Activated naive CD8-positive, alpha-beta T cell treated with anti-CD3 and anti-CD28 coated beads, Interleukin-2, amount 10 ng/mL, durations not matched to agents 7 days and 5 days (primary cell): Measurements from ENCODE around the gene KRT80. TPM values are rescaled to one million over a fixed set of nuclear protein-coding genes. Genes with fewer than 3 reads are reported as not detected.
A peak's percentile ranks its signal among the peaks of the same experiment; 100 is the strongest.
"Not testable (repeated sequence)": the region's sequence is repeated elsewhere in the genome, so short reads cannot be mapped to it uniquely, and the experiment has no call there.

ENCODE experiments used
- ATAC-seq: fragments of 150-1000 bp; cut with Tn5 transposase; one replicate; pipeline ENCODE4 v1.10.0; 2021; ENCODE audit warnings: low read depth, moderate library complexity
- POLR2A ChIA-PET: fragments of 350-600 bp; sonication (Branson Sonifier 250); formaldehyde crosslinking; loops from one replicate; lab custom pipeline; 2021; ENCODE audit warnings: antibody characterized with exemption; lab: Charles Lee
- DNase-seq: peaks from one replicate; pipeline ENCODE4 v3.0.0; 2021
- H3K27ac Mint-ChIP-seq: one replicate; pipeline ENCODE4 v1.8.0; 2022; ENCODE audit warnings: mild to moderate bottlenecking, mixed read lengths
- H3K27me3 Mint-ChIP-seq: one replicate; pipeline ENCODE4 v1.8.0; 2022; ENCODE audit warnings: mild to moderate bottlenecking, moderate library complexity, mixed read lengths
- H3K36me3 Mint-ChIP-seq: one replicate; pipeline ENCODE4 v1.8.0; 2021; ENCODE audit warnings: mild to moderate bottlenecking, mixed read lengths
- H3K4me1 Mint-ChIP-seq: one replicate; pipeline ENCODE4 v1.8.0; 2021; ENCODE audit warnings: mixed read lengths
- H3K4me3 Mint-ChIP-seq: one replicate; pipeline ENCODE4 v1.8.0; 2022; ENCODE audit warnings: mild to moderate bottlenecking, moderate library complexity, mixed read lengths
- H3K9me3 Mint-ChIP-seq: one replicate; pipeline ENCODE4 v1.8.0; 2021; ENCODE audit warnings: mixed read lengths
- total RNA-seq, 2 experiments: library from RNA; stranded (reverse); gene quantifications; one replicate each; pipeline ENCODE4 v1.2.3, GENCODE V29; 2021

KRT80 gene
- not detected for total RNA-seq

DNA sequence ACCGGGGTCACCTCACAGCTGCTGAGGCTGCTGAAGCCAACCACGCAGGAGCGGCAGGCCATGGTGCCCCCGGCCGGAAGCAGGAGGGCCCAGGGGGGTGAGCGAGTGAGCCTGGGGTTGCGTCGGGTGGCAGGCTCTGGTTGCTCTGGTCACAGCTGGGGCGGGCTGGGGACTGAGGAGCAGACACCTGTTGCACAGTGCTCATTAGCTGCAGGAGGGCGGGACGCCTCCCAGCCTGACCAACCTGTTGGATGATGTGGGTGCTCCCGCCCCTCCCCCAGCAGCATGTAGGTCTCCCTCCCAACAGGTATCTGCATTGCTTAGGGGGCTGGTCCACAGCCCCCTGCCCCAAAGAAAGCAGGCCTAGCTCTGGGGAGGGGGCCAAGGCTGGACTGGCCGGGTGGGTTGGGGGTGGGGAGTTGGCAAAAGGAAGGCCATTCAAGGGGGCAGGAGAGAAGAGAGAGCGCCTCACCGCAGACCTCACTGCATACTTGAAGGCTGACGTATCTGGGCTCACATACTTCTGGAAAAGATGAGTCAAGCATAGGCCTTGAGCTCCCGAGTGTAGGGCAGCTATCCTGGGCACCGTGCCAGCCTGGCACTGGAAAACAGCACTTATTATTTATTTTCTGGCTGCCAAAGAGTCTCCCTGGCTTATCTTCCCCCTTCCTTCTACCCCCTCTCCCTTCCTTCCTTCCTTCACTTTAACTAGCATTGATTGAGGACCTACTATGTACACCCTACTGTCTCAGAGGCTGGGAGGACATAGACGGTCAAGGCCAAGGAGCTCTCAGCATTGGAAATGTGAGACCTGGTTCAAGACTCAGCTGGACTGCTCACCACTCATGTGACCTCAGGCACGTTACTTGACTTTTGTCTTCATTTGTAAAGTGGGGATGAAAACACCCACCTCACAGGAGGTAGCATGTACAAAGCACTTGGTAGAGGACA is at the start of gene KRT80:
Gene KRT80, minus strand, starts transcription at position 174 of the 951 bp plus-strand sequence. Its CDS starts 112 bp downstream, at position 62.
- H3K27me3 Mint-ChIP-seq, result peaks cover 11% of the 10 kb centered on the region
- POLR2A ChIA-PET, result interaction anchor here (0.5 to 0.6 kb wide), 2 partner anchors 69 to 160 kb away, joined by 3 to 4 read pairs; no protein-coding TSS in a partner anchor
- H3K9me3 Mint-ChIP-seq, result no peaks in the 10 kb centered on the region
- no peaks in the 10 kb centered on the region for H3K4me1 Mint-ChIP-seq
- no peak for DNase-seq
- no peak within 1 kb of the TSS for H3K4me3 Mint-ChIP-seq
- ATAC-seq, result peak; percentile 9
- H3K36me3 Mint-ChIP-seq, result no peaks in the 10 kb centered on the region
- no peak within 1 kb of the TSS for H3K27ac Mint-ChIP-seq

GRCh38 chr12:52241205-52241842 is 49.5 kb upstream of the KRT80 start:
- ATAC-seq (no peak), DNase-seq (no peak)
- POLR2A ChIA-PET, result interaction anchor here (1.0 kb wide), 1 partner anchor 11 kb away, joined by 4 read pairs; no protein-coding TSS in a partner anchor
- Mint-ChIP-seq H3K36me3 (no peaks in the 10 kb centered on the region), H3K9me3 (no peaks in the 10 kb centered on the region), H3K27me3 (peaks cover 13% of the 10 kb centered on the region), H3K4me3 (no peak overlapping the region), H3K4me1 (peaks cover 35% of the 10 kb centered on the region), H3K27ac (no peak overlapping the region)

GRCh38 chr12:52240247-52240646 is 48.4 kb upstream of the KRT80 start:
- ATAC-seq, DNase-seq, H3K9me3 Mint-ChIP-seq, H3K4me3 Mint-ChIP-seq, H3K36me3 Mint-ChIP-seq, POLR2A ChIA-PET, H3K27ac Mint-ChIP-seq: not testable (repeated sequence)
- Mint-ChIP-seq H3K4me1 (peaks cover 26% of the 10 kb centered on the region), H3K27me3 (peaks cover 20% of the 10 kb centered on the region)

DNA sequence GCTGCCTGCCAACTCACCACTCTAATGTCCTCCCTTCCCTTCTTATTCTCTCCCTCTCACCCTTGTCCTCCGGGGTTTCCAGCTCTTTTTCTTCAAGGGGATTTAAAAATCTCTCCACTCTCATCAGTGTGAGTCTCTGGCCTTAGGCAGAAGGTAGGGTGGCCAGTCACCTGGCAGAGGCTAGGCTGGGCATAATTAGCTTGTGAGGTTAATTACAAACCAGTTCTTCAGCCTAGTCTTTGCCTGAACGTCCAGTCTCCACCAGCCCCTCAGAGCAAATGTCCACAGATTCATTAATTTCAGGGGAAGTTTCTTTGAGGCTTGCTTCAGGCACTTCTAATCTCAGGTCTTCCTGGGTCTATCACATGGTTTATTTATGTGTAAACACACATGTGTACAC is 48.0 kb upstream of the KRT80 start:
- no peak overlapping the region for H3K27ac Mint-ChIP-seq
- DNase-seq (no peak), ATAC-seq (no peak)
- POLR2A ChIA-PET, result no interaction called here
- no peak overlapping the region for H3K4me3 Mint-ChIP-seq
- no peaks in the 10 kb centered on the region for H3K36me3 Mint-ChIP-seq
- peaks cover 23% of the 10 kb centered on the region for H3K4me1 Mint-ChIP-seq
- no peaks in the 10 kb centered on the region for H3K9me3 Mint-ChIP-seq
- peaks cover 23% of the 10 kb centered on the region for H3K27me3 Mint-ChIP-seq

- DNase-seq, result no peak
- Mint-ChIP-seq H3K36me3 (no peaks in the 10 kb centered on the region), H3K27me3 (peaks cover 30% of the 10 kb centered on the region), H3K4me3 (no peak overlapping the region), H3K9me3 (no peaks in the 10 kb centered on the region), H3K27ac (no peak overlapping the region), H3K4me1 (peaks cover 22% of the 10 kb centered on the region)
- POLR2A ChIA-PET, result no interaction called here
- ATAC-seq, result no peak
Observed at GRCh38 chr12:52238916-52239646, 47.3 kb upstream of the KRT80 start.

DNA sequence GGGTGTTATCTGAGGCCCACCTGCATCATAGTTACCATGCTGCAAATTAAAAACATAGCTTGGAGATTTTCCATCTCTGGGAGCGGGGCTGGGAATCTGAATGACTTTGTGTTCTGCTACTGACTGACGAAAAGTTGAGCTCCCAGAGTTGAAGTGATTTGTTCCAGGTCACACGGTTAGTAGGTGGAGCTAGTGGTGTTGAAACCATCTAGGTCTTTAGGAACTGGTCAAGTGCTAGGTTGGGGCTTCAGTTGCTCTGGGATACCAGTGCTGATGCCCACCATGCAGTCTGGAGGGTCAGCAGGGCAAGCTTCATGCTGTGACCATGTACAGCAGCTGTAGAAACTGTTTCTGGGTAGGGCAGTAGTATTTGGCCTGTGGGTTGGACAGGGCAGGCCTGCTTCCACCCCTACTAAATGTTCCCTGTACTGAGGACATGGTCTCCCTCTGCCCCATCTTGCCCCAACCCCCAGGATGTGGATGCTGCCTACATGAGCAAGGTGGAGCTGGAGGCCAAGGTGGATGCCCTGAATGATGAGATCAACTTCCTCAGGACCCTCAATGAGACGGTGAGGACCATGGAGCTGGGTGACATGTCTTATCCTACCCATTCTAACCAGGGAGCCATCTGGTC is 46.5 kb upstream of the KRT80 start:
- Mint-ChIP-seq H3K4me1 (peaks cover 15% of the 10 kb centered on the region), H3K36me3 (no peaks in the 10 kb centered on the region), H3K9me3 (no peaks in the 10 kb centered on the region), H3K27me3 (peaks cover 35% of the 10 kb centered on the region), H3K27ac (no peak overlapping the region), H3K4me3 (no peak overlapping the region)
- no peak for ATAC-seq
- DNase-seq, result no peak
- POLR2A ChIA-PET, result no interaction called here

DNA sequence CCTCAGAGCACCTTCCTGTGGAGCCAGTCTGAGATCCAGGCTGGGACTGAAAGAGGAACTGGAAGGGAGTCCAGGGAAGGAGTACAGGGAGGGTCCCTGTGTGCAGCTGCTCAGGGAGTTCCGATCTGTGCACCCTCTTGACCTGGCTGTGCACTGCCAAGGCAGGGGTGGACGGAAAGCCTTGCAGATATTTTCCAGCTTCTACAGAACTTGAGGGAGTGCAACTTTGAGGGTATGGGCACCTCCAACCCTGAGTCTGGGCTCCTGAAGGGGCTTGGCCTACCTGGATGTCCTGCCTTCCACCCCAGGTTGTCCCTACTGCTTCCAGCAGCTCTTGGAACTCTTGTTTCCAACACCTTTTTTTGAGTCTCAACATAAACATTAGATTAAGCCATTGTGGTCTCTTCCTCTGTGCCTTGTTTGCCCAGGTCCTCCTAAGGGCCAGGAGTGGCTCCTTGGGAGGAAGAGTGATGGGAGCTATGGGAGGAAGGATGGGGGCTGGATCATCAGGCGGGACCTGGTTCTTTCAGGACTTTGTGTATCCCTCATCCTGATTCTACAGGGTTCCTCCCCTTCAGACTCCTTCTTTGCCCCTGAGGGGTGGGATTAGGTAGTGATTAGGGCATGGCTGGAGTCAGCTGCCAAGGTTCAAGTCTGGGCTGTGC is 44.7 kb upstream of the KRT80 start:
- H3K9me3 Mint-ChIP-seq, result no peaks in the 10 kb centered on the region
- no peak overlapping the region for H3K27ac Mint-ChIP-seq
- POLR2A ChIA-PET, result no interaction called here
- no peaks in the 10 kb centered on the region for H3K36me3 Mint-ChIP-seq
- no peak overlapping the region for H3K4me3 Mint-ChIP-seq
- peaks cover 49% of the 10 kb centered on the region for H3K27me3 Mint-ChIP-seq
- DNase-seq, result peak; percentile 22
- ATAC-seq, result no peak
- H3K4me1 Mint-ChIP-seq, result peaks cover 5% of the 10 kb centered on the region

DNA sequence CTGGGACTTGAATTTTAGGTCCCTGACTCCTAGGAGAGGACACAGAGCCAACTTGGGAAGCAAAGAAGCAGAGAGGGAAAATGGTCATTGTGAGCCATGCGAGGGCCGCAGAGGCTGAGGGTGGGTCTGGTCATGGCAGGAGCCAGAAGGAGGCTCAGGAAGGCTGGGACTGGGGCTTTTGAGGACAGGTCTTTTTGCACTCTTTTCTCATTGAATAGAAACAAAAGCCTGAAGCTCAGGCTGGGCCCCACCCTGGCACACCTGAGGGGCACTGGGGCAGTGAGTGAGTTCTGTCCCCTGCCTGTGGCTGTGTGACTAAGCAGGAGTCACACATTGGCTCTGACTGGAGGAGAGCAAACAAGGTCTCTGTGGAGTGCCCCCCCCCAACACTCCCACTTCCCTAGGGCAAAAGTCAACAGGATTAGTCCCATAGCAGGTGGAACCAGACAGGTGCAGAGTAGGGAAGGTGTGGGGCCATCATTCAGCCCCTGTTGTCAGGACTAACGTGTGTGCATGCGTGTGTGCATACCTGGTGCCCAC is 44.1 kb upstream of the KRT80 start:
- H3K4me3 Mint-ChIP-seq, result no peak overlapping the region
- no peak for ATAC-seq
- H3K36me3 Mint-ChIP-seq, result no peaks in the 10 kb centered on the region
- peak overlapping the region; percentile 13 for H3K27ac Mint-ChIP-seq
- POLR2A ChIA-PET, result no interaction called here
- H3K27me3 Mint-ChIP-seq, result peaks cover 53% of the 10 kb centered on the region
- peak; percentile 28 for DNase-seq
- H3K4me1 Mint-ChIP-seq, result peaks cover 5% of the 10 kb centered on the region
- H3K9me3 Mint-ChIP-seq, result no peaks in the 10 kb centered on the region

- Mint-ChIP-seq H3K36me3 (no peaks in the 10 kb centered on the region), H3K27me3 (peaks cover 58% of the 10 kb centered on the region), H3K4me1 (peaks cover 5% of the 10 kb centered on the region), H3K4me3 (no peak overlapping the region), H3K27ac (peak overlapping the region; percentile 13), H3K9me3 (no peaks in the 10 kb centered on the region)
- ATAC-seq, result no peak
- POLR2A ChIA-PET, result interaction anchor here (1.4 kb wide), 1 partner anchor 9 kb away, joined by 3 read pairs; no protein-coding TSS in a partner anchor
- peak; percentile 24 for DNase-seq
Observed at GRCh38 chr12:52235001-52235764, 43.4 kb upstream of the KRT80 start.

- H3K27me3 Mint-ChIP-seq, result peaks cover 62% of the 10 kb centered on the region
Observed at GRCh38 chr12:52234223-52234810, 42.5 kb upstream of the KRT80 start.

DNA sequence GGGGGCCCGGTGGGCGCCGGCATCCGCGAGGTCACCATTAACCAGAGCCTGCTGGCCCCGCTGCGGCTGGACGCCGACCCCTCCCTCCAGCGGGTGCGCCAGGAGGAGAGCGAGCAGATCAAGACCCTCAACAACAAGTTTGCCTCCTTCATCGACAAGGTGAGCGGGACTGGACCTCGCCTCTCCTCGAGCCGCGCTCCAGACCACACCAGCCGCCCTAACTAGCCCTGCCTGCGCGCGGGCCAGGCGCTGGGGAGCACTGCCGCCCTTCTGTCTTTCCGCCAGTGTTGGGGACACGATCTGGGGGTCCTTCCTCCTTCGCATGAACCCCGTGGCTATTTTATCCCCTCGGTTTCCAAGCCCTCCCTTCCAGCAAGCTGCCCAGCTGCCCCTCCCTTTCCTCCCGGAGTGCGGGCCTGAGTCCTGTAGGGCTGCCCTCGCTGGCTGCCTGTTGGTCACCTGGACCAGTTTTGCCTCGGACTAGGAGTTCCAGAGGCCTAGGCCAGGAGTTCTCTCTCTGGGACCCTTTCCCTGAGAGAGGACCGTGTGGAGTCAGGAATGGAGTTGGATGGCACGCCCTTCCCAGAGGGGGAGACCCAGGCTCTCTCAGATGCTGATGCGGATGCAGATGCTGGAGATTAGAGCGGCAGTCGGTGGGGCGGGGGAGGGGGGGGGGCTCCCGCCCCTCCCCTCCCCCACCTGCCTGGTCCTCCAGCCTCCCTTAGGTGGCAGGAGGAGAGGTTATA is 41.8 kb upstream of the KRT80 start:
- Mint-ChIP-seq H3K4me3 (no peak overlapping the region), H3K27me3 (peaks cover 63% of the 10 kb centered on the region), H3K9me3 (no peaks in the 10 kb centered on the region), H3K4me1 (peaks cover 5% of the 10 kb centered on the region), H3K36me3 (no peaks in the 10 kb centered on the region), H3K27ac (no peak overlapping the region)
- POLR2A ChIA-PET, result interaction anchor here (0.6 to 1.4 kb wide), 3 partner anchors 10 to 1753 kb away, joined by 3 read pairs; no protein-coding TSS in a partner anchor
- no peak for ATAC-seq
- DNase-seq, result peak; percentile 22

More at GRCh38 chr12:52234223-52234810, 42.5 kb upstream of the KRT80 start:
- peaks cover 5% of the 10 kb centered on the region for H3K4me1 Mint-ChIP-seq
- H3K36me3 Mint-ChIP-seq, result no peaks in the 10 kb centered on the region
- POLR2A ChIA-PET, result interaction anchor here (1.4 kb wide), 1 partner anchor 10 kb away, joined by 3 read pairs; no protein-coding TSS in a partner anchor
- no peak overlapping the region for H3K27ac Mint-ChIP-seq
- no peaks in the 10 kb centered on the region for H3K9me3 Mint-ChIP-seq
- no peak for ATAC-seq
- no peak overlapping the region for H3K4me3 Mint-ChIP-seq
- DNase-seq, result peak; percentile 31
